ENCODE measurements around the gene SOX6. TPM values are rescaled to one million over a fixed set of nuclear protein-coding genes. Genes with fewer than 3 reads are reported as not detected.

SOX6 gene
- total RNA-seq, 4 donors from 2014 or later = 25.3 to 42.3 (median 37.4) TPM

DNA sequence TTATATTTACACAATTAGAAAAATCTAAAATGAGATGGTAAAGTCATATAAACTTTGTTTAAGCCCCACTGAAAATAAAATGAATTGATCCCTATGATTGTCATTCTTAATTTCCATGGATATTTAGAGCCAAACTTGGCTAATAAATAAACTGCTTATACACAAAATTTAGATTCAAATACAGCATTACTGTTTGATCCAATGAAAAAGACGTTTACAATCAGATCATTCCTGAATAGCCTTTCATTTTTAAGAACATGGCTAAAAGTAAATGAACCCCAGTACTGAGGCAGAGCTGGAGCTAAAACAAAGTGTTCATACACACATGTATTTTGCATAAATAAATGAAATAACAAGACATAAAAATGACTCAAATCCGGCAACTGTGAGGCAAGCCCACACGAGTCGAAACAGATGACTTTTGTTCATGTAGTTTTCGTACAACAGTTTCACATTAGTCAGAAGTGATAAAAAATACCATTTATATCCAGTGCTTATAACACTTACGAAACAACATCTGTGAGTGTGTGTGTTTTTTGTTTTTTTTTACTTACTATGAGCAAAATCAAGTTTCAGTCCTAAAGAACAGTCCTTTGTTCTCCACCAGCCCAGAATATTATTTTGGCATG, 386.5 kb downstream of the SOX6 start:
- TF ChIP-seq POLR2A (IDR thresholded peaks at IDR 0.05) = no peak
- no peak for TF ChIP-seq CTCF (IDR thresholded peaks at IDR 0.05 in 4 of 5, conservative IDR thresholded peaks at IDR 0.05 in 1 of 5)
- in situ Hi-C loops (cut with MboI; ENCODE audit: low sequenced_read_pairs in 4 of 4) (loop anchor here in 1 of 4 donors (25.0 kb wide), 1 partner anchor 642 kb away; no protein-coding TSS in a partner anchor), intact Hi-C loops (cut with DNase I; ENCODE audit: low total_unique reads) (loop anchor here (2.0 to 10.0 kb wide), 5 partner anchors 43 to 1732 kb away; partner anchors contain the start of gene C11orf58)
- ATAC-seq (no peak), DNase-seq (no peak)
- H3K27me3 ChIP-seq = no peaks in the 10 kb centered on the region
- no peaks in the 10 kb centered on the region for H3K36me3 ChIP-seq
- no peaks in the 10 kb centered on the region for H3K9me3 ChIP-seq
- H3K4me1 ChIP-seq = peaks cover 39 to 44% of the 10 kb centered on the region in 2 donors
- H3K27ac ChIP-seq = peak overlapping the region; percentile 84 to 95 (median 92)
- H3K4me3 ChIP-seq = peak overlapping the region; percentile 30 to 47 (median 39)

DNA sequence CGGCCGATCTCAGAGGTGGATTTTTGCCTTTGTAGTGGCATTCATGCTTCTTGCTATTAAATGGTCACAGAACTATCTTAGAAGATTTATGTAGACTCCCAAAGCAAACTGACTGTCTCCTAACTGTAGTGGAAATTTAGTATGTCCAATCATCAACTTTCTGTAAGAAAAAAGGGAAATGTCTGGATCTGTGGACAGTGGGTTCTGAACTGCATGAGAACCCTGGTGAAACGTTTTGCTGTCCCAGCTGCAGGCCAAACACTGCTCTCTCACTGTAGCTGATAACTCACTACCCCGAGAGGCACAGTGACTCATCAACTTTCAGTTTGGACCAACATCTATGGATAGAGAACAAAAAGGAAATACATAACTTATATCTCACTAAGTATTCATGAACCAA, 387.1 kb downstream of the SOX6 start:
- peak overlapping the region; percentile 30 to 47 (median 39) for H3K4me3 ChIP-seq

GRCh38 chr11:15968461-15969130, 387.8 kb downstream of the SOX6 start:
- ATAC-seq (peak; percentile 61 to 74), DNase-seq (peak; percentile 53 to 66)
- TF ChIP-seq POLR2A (IDR thresholded peaks at IDR 0.05) = peak in 1 of 2 donors; percentile 9
- no peak for TF ChIP-seq CTCF (IDR thresholded peaks at IDR 0.05 in 4 of 5, conservative IDR thresholded peaks at IDR 0.05 in 1 of 5)
- no peaks in the 10 kb centered on the region for H3K36me3 ChIP-seq
- intact Hi-C loops (cut with DNase I; ENCODE audit: low total_unique reads) (loop anchor here (2.0 kb wide), 2 partner anchors 44 to 770 kb away; partner anchors contain the start of gene C11orf58), in situ Hi-C loops (cut with MboI; ENCODE audit: low sequenced_read_pairs in 4 of 4) (loop anchor here in 1 of 4 donors (25.0 kb wide), 1 partner anchor 644 kb away; no protein-coding TSS in a partner anchor)
- no peaks in the 10 kb centered on the region for H3K27me3 ChIP-seq
- H3K4me1 ChIP-seq = peaks cover 39 to 44% of the 10 kb centered on the region in 2 donors
- H3K9me3 ChIP-seq = no peaks in the 10 kb centered on the region
- H3K27ac ChIP-seq = peak overlapping the region; percentile 84 to 95 (median 92)
- peak overlapping the region; percentile 30 to 47 (median 39) for H3K4me3 ChIP-seq

More for the DNA sequence above, 387.1 kb downstream of the SOX6 start:
- peak; percentile 74 to 80 for ATAC-seq
- DNase-seq = peak; percentile 76 to 84
- H3K27me3 ChIP-seq = no peaks in the 10 kb centered on the region
- no peaks in the 10 kb centered on the region for H3K9me3 ChIP-seq
- TF ChIP-seq CTCF (IDR thresholded peaks at IDR 0.05 in 4 of 5, conservative IDR thresholded peaks at IDR 0.05 in 1 of 5) (no peak), POLR2A (IDR thresholded peaks at IDR 0.05) (peak; percentile 68 to 78)
- intact Hi-C loops (cut with DNase I; ENCODE audit: low total_unique reads) (loop anchor here (2.0 kb wide), 2 partner anchors 44 to 770 kb away; partner anchors contain the start of gene C11orf58), in situ Hi-C loops (cut with MboI; ENCODE audit: low sequenced_read_pairs in 4 of 4) (loop anchor here in 1 of 4 donors (25.0 kb wide), 1 partner anchor 643 kb away; no protein-coding TSS in a partner anchor)
- H3K4me1 ChIP-seq = peaks cover 39 to 44% of the 10 kb centered on the region in 2 donors
- peak overlapping the region; percentile 84 to 95 (median 92) for H3K27ac ChIP-seq
- H3K36me3 ChIP-seq = no peaks in the 10 kb centered on the region

GRCh38 chr11:15967966-15968365, 388.4 kb downstream of the SOX6 start:
- Histone ChIP-seq H3K9me3 (no peaks in the 10 kb centered on the region), H3K4me3 (peak overlapping the region; percentile 30 to 47 (median 39)), H3K36me3 (no peaks in the 10 kb centered on the region), H3K27me3 (no peaks in the 10 kb centered on the region), H3K4me1 (peaks cover 39 to 44% of the 10 kb centered on the region in 2 donors), H3K27ac (peak overlapping the region; percentile 84 to 95 (median 92))
- ATAC-seq = peak; percentile 64 to 79
- intact Hi-C loops (cut with DNase I; ENCODE audit: low total_unique reads) (loop anchor here (2.0 kb wide), 2 partner anchors 45 to 771 kb away; partner anchors contain the start of gene C11orf58), in situ Hi-C loops (cut with MboI; ENCODE audit: low sequenced_read_pairs in 4 of 4) (loop anchor here in 1 of 4 donors (25.0 kb wide), 1 partner anchor 644 kb away; no protein-coding TSS in a partner anchor)
- no peak for TF ChIP-seq POLR2A (IDR thresholded peaks at IDR 0.05)
- no peak for TF ChIP-seq CTCF (IDR thresholded peaks at IDR 0.05 in 4 of 5, conservative IDR thresholded peaks at IDR 0.05 in 1 of 5)
- no peak for DNase-seq
